HEK293T (cell line): ENCODE measurements around the gene PTPRE.

Source experiments
- CTCF ChIA-PET: fragments of 350-600 bp; formaldehyde crosslinking; extraction: SDS; loops from one replicate; lab custom pipeline; 2021; ENCODE audit warnings: antibody characterized with exemption, inconsistent platforms; lab: Yijun Ruan, JAX
- POLR2A ChIA-PET: fragments of 350-600 bp; formaldehyde crosslinking; extraction: SDS; loops from one replicate; lab custom pipeline; 2020; ENCODE audit warnings: antibody characterized with exemption, inconsistent platforms; lab: Yijun Ruan, JAX
- DNase-seq: peaks from one replicate; pipeline ENCODE4 v3.0.0; 2012; ENCODE audit warnings: mixed read lengths; ENCODE audit errors: extremely low spot score
- ARNT ChIP-seq: fragments of 450-650 bp; IDR thresholded peaks from 2 replicates; pipeline ENCODE4 v1.6.1; 2017; ENCODE audit warnings: mild to moderate bottlenecking
- BHLHE40 ChIP-seq: fragments of 450-650 bp; IDR thresholded peaks from 2 replicates; pipeline ENCODE4 v1.6.1; 2016; ENCODE audit warnings: mild to moderate bottlenecking, moderate library complexity, borderline replicate concordance
- CTBP1 ChIP-seq: fragments of 450-650 bp; IDR thresholded peaks from 2 replicates; pipeline ENCODE4 v1.6.1; 2016; ENCODE audit warnings: borderline replicate concordance
- ELF4 ChIP-seq: fragments of 450-650 bp; IDR thresholded peaks from 2 replicates; pipeline ENCODE4 v1.6.1; 2017; ENCODE audit warnings: antibody characterized with exemption
- FOXA1 ChIP-seq: fragments of 450-650 bp; IDR thresholded peaks from 2 replicates; pipeline ENCODE4 v1.6.1; 2016; ENCODE audit warnings: mild to moderate bottlenecking
- FOXK2 ChIP-seq: fragments of 450-650 bp; IDR thresholded peaks from 2 replicates; pipeline ENCODE4 v1.6.1; 2016; ENCODE audit warnings: mild to moderate bottlenecking
- FOXM1 ChIP-seq: fragments of 450-650 bp; IDR thresholded peaks from 2 replicates; pipeline ENCODE4 v1.6.1; 2017; ENCODE audit warnings: mild to moderate bottlenecking, borderline replicate concordance
- HDGF ChIP-seq: fragments of 450-650 bp; IDR thresholded peaks from 2 replicates; pipeline ENCODE4 v1.6.1; 2017; ENCODE audit warnings: antibody characterized with exemption, borderline replicate concordance
- L3MBTL2 ChIP-seq: fragments of 450-650 bp; conservative IDR thresholded peaks from 2 replicates; pipeline ENCODE4 v1.6.1; 2016; ENCODE audit warnings: mild to moderate bottlenecking
- LEF1 ChIP-seq: fragments of 450-650 bp; IDR thresholded peaks from 2 replicates; pipeline ENCODE4 v1.6.1; 2017; ENCODE audit warnings: mild to moderate bottlenecking, borderline replicate concordance
- NFRKB ChIP-seq: fragments of 450-650 bp; IDR thresholded peaks from 2 replicates; pipeline ENCODE4 v1.6.1; 2016; ENCODE audit warnings: mild to moderate bottlenecking, moderate library complexity
- SP1 ChIP-seq: fragments of 450-650 bp; IDR thresholded peaks from 2 replicates; pipeline ENCODE4 v1.6.1; 2017
- SUZ12 ChIP-seq: fragments of 450-650 bp; IDR thresholded peaks from 2 replicates; pipeline ENCODE4 v1.6.1; 2016; ENCODE audit warnings: mild to moderate bottlenecking
- TARDBP ChIP-seq: fragments of 450-650 bp; IDR thresholded peaks from 2 replicates; pipeline ENCODE4 v1.6.1; 2016
- ZNF384 ChIP-seq: fragments of 450-650 bp; IDR thresholded peaks from 2 replicates; pipeline ENCODE4 v1.6.1; 2016
- TF ChIP-seq, protein P1 (sequence below): fragments of 450-650 bp; IDR thresholded peaks from 2 replicates; pipeline ENCODE4 v1.6.1; 2016

PTPRE gene

DNA sequence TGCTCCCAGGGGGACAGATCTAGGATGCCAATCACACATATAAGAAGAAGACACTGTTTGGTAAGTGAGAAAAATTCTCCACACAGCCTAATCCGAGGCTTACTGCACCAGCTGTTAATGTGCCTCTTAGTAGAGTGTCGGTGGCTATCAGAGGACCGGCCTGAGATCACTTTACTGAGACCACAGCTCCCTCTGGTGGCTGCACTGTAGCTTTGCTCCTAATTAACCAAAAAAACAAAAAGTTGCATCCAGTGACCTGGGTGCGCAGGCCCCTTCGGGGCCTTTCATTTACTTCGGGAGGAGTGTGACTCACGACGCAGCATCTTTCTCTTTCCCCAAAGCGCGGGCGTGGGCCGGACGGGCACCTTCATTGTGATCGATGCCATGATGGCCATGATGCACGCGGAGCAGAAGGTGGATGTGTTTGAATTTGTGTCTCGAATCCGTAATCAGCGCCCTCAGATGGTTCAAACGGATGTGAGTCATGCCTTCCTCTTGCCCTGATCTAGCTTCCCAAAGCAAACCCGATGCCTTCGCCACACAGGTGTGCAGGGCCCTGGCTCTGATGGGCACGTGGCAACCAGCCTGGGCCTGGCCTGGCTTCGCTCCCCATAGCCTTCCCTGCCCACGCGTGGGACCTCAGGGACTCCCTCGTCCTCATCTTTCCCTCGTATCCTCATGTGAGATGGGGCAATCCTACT, 162.6 kb downstream of the PTPRE start:
- peak; percentile 82 for DNase-seq
- ChIA-PET POLR2A (no interaction called here), CTCF (interaction anchor here (0.6 to 1.7 kb wide), 12 partner anchors 19 to 354 kb away, joined by 3 to 12 read pairs (median 4); partner anchors contain the start of gene PTPRE)
- TF ChIP-seq, protein P1, sequence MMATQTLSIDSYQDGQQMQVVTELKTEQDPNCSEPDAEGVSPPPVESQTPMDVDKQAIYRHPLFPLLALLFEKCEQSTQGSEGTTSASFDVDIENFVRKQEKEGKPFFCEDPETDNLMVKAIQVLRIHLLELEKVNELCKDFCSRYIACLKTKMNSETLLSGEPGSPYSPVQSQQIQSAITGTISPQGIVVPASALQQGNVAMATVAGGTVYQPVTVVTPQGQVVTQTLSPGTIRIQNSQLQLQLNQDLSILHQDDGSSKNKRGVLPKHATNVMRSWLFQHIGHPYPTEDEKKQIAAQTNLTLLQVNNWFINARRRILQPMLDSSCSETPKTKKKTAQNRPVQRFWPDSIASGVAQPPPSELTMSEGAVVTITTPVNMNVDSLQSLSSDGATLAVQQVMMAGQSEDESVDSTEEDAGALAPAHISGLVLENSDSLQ = no peak
- no peak for TF ChIP-seq ZNF384
- TF ChIP-seq FOXM1 = no peak
- no peak for TF ChIP-seq LEF1
- TF ChIP-seq HDGF = no peak
- no peak for TF ChIP-seq BHLHE40
- TF ChIP-seq TARDBP = no peak
- TF ChIP-seq SP1 = no peak
- no peak for TF ChIP-seq NFRKB
- no peak for TF ChIP-seq CTBP1
- TF ChIP-seq FOXK2 = no peak

DNA sequence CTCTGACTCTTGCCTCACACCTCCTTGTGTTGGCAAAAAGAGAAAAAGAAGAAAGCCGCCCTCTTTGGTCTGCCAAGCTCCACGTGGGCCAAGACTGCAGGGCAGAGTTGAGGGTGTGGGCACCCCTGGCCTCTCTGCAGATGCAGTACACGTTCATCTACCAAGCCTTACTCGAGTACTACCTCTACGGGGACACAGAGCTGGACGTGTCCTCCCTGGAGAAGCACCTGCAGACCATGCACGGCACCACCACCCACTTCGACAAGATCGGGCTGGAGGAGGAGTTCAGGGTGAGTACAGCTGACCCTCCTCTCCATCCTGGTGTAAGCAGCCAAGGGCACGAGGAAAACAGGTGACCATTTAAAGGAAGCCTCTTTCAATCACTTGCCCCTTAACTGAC, 163.3 kb downstream of the PTPRE start:
- DNase-seq = no peak
- TF ChIP-seq TARDBP (no peak), L3MBTL2 (no peak), ELF4 (no peak), ARNT (no peak), SP1 (no peak)
- TF ChIP-seq, protein P1 = no peak
- ChIA-PET POLR2A (no interaction called here), CTCF (interaction anchor here (1.4 to 1.7 kb wide), 2 partner anchors 34 to 163 kb away, joined by 5 to 12 read pairs; partner anchors contain the start of gene PTPRE)

GRCh38 chr10:128070721-128071416, 164.0 kb downstream of the PTPRE start:
- POLR2A ChIA-PET = no interaction called here
- CTCF ChIA-PET = interaction anchor here (0.5 kb wide), 1 partner anchor 840 kb away, joined by 3 read pairs; no protein-coding TSS in a partner anchor
- TF ChIP-seq, protein P1 = no peak
- TF ChIP-seq FOXA1 (no peak), BHLHE40 (no peak), FOXK2 (no peak), SP1 (no peak), FOXM1 (no peak), ARNT (no peak), ZNF384 (no peak), LEF1 (no peak), TARDBP (no peak), NFRKB (no peak), SUZ12 (no peak), CTBP1 (no peak), L3MBTL2 (no peak), HDGF (no peak)
- no peak for DNase-seq

GRCh38 chr10:128071417-128071782, 164.5 kb downstream of the PTPRE start:
- no peak for TF ChIP-seq BHLHE40
- TF ChIP-seq ELF4 = no peak
- no peak for TF ChIP-seq SP1
- no peak for TF ChIP-seq FOXK2
- TF ChIP-seq LEF1 = no peak
- no peak for TF ChIP-seq TARDBP
- TF ChIP-seq FOXA1 = no peak
- TF ChIP-seq, protein P1 = no peak
- TF ChIP-seq NFRKB = no peak
- ChIA-PET CTCF (interaction anchor here (0.5 to 1.2 kb wide), 2 partner anchors 36 to 841 kb away, joined by 3 to 6 read pairs; no protein-coding TSS in a partner anchor), POLR2A (no interaction called here)
- DNase-seq = no peak

- no peak for DNase-seq
- ChIA-PET POLR2A (no interaction called here), CTCF (interaction anchor here (1.2 kb wide), 1 partner anchor 37 kb away, joined by 6 read pairs; no protein-coding TSS in a partner anchor)
- TF ChIP-seq ELF4 (no peak), FOXK2 (no peak), SUZ12 (no peak), FOXA1 (no peak)
These were observed 165.1 kb downstream of the PTPRE start for GRCh38 chr10:128072046-128072445.
